DND-41 (cell line): Measurements from ENCODE around the gene STXBP6.

ENCODE experiments used
- ATAC-seq: fragments of 200-7000 bp; cut with Tn5 transposase; 3 replicates; pipeline ENCODE4 v1.9.1; 2021; ENCODE audit warnings: low read depth; ENCODE audit not compliant: insufficient read depth
- DNase-seq: peaks from one replicate; pipeline ENCODE4 v3.0.0-alpha.2; 2020
- H2AFZ ChIP-seq: 2 replicates; pipeline ENCODE4 v1.6.0; 2012; ENCODE audit warnings: low read depth, low read length
- H3K27ac ChIP-seq: 2 replicates; pipeline ENCODE4 v1.5.1; 2012; ENCODE audit warnings: low read length, inconsistent platforms
- H3K27me3 ChIP-seq: fragments of 200-600 bp; sonication (generic); 2 replicates; pipeline ENCODE4 v1.6.0; 2012; ENCODE audit warnings: low read length, mild to moderate bottlenecking, inconsistent platforms; ENCODE audit not compliant: insufficient read depth, poor library complexity
- H3K36me3 ChIP-seq: 2 replicates; pipeline ENCODE4 v1.5.1; 2012; ENCODE audit warnings: low read length, inconsistent platforms; ENCODE audit not compliant: insufficient read depth
- H3K4me1 ChIP-seq: 2 replicates; pipeline ENCODE4 v1.5.1; 2012; ENCODE audit warnings: mild to moderate bottlenecking, low read length; ENCODE audit not compliant: insufficient read depth
- H3K4me2 ChIP-seq: 2 replicates; pipeline ENCODE4 v1.6.0; 2012; ENCODE audit warnings: mild to moderate bottlenecking, moderate library complexity, low read length, inconsistent platforms; ENCODE audit not compliant: insufficient read depth
- H3K4me3 ChIP-seq, 2 experiments: fragments of 200-600 bp in 1 of 2; shearing (Covaris generic) in 1 of 2; 2 replicates each; pipeline ENCODE4 v1.5.1; 2012 to 2016; ENCODE audit warnings: inconsistent platforms in 2 of 2, low read length in 2 of 2, mild to moderate bottlenecking in 2 of 2, low read depth in 1 of 2, moderate library complexity in 1 of 2
- H3K79me2 ChIP-seq: 2 replicates; pipeline ENCODE4 v1.6.0; 2012; ENCODE audit warnings: low read length, inconsistent platforms; ENCODE audit not compliant: insufficient read depth
- H3K9ac ChIP-seq: 2 replicates; pipeline ENCODE4 v1.6.0; 2012; ENCODE audit warnings: low read depth, mild to moderate bottlenecking, inconsistent platforms, low read length, moderate library complexity
- H3K9me3 ChIP-seq: 2 replicates; pipeline ENCODE4 v1.5.1; 2012; ENCODE audit warnings: low read length, moderate library complexity, mild to moderate bottlenecking, inconsistent platforms; ENCODE audit not compliant: insufficient read depth, severe bottlenecking
- H4K20me1 ChIP-seq: 2 replicates; pipeline ENCODE4 v1.6.0; 2012; ENCODE audit warnings: low read length; ENCODE audit not compliant: insufficient read depth
- EZH2 ChIP-seq: IDR thresholded peaks from 3 replicates; pipeline ENCODE4 v1.6.1; 2012; ENCODE audit warnings: borderline replicate concordance, low read depth, mild to moderate bottlenecking, moderate library complexity, low read length, inconsistent platforms; ENCODE audit not compliant: severe bottlenecking
- TF ChIP-seq, protein P1 (sequence below): IDR thresholded peaks from 2 replicates; pipeline ENCODE4 v1.5.1; 2012; ENCODE audit warnings: borderline replicate concordance, low read length, moderate library complexity, mild to moderate bottlenecking; ENCODE audit not compliant: poor library complexity, severe bottlenecking; ENCODE audit errors: extremely low read depth

Gene STXBP6

DNA sequence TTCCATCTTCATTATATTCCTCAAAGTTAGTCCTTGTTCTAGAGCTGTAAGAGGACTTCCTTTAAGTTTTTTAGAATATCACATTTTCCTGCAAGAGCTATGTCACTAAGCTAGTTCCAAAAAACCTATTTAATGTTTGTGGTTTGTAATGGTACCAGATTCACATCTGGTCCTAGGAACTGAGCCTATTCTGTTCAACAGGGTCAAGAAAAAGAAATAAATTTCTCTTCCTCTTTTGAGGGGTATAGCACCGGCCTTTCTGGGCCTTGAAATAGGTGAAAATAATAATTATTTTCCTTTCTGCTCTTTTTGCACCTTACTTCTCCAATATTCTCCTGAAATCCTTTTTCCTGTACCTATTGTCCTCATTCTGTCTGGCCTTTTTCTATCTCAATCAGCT lies 3.6 kb upstream of the STXBP6 start:
- Histone ChIP-seq H3K9me3 (no peaks in the 10 kb centered on the region), H3K4me1 (no peaks in the 10 kb centered on the region), H4K20me1 (no peaks in the 10 kb centered on the region), H3K4me3 (no peak overlapping the region), H3K36me3 (no peaks in the 10 kb centered on the region), H3K4me2 (no peak overlapping the region), H3K27ac (no peak overlapping the region), H3K27me3 (peaks cover 4% of the 10 kb centered on the region), H3K79me2 (no peaks in the 10 kb centered on the region), H2AFZ (no peak overlapping the region), H3K9ac (no peak overlapping the region)
- no peak for ATAC-seq
- no peak for DNase-seq
- TF ChIP-seq, protein P1, sequence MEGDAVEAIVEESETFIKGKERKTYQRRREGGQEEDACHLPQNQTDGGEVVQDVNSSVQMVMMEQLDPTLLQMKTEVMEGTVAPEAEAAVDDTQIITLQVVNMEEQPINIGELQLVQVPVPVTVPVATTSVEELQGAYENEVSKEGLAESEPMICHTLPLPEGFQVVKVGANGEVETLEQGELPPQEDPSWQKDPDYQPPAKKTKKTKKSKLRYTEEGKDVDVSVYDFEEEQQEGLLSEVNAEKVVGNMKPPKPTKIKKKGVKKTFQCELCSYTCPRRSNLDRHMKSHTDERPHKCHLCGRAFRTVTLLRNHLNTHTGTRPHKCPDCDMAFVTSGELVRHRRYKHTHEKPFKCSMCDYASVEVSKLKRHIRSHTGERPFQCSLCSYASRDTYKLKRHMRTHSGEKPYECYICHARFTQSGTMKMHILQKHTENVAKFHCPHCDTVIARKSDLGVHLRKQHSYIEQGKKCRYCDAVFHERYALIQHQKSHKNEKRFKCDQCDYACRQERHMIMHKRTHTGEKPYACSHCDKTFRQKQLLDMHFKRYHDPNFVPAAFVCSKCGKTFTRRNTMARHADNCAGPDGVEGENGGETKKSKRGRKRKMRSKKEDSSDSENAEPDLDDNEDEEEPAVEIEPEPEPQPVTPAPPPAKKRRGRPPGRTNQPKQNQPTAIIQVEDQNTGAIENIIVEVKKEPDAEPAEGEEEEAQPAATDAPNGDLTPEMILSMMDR, result no peak

DNA sequence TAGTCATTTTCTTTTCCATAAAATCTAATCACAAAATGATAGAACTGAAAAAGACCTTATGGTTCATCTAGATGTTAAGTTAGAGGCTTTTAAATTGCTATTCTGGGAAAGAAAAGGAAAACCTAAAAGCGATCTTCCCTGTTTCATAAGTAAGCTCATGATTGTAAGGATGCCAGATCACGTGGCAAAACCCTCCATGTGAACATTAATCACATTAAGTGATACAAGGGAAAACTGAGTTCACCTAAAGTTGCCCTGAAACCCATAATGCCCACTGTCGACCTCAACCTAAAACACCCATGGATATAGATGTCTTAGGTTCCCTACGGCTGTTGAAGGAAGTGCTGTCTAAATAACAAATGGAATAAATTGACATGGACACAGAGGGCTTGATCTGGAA lies 3.0 kb upstream of the STXBP6 start:
- H3K79me2 ChIP-seq, result no peaks in the 10 kb centered on the region
- no peak overlapping the region for H3K4me3 ChIP-seq
- no peaks in the 10 kb centered on the region for H3K4me1 ChIP-seq
- H3K27ac ChIP-seq, result no peak overlapping the region
- no peak overlapping the region for H2AFZ ChIP-seq
- H3K4me2 ChIP-seq, result no peak overlapping the region
- H3K27me3 ChIP-seq, result peaks cover 4% of the 10 kb centered on the region
- H3K9me3 ChIP-seq, result no peaks in the 10 kb centered on the region
- no peak for TF ChIP-seq EZH2
- TF ChIP-seq, protein P1, result no peak
- no peaks in the 10 kb centered on the region for H4K20me1 ChIP-seq
- DNase-seq (no peak), ATAC-seq (no peak)
- no peak overlapping the region for H3K9ac ChIP-seq
- H3K36me3 ChIP-seq, result no peaks in the 10 kb centered on the region

DNA sequence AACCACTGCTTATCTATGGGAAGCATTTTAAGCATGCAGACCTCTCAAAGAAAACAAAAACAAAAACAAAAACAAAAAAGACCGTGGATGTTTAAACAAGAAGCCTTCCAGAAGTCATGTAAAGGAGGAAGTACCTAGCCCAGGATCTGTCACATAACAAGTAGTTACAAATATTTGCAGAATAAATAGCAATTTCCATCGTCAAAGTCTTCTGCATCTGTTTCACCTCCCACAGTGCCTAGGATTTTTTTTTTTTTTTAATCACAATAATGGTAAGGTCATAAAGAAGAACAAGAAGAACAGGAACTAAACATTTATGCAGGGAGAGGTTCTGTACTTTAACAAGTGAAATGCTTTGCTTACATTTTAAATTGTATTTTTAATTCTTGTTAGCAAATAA lies 2.4 kb upstream of the STXBP6 start:
- H3K27me3 ChIP-seq, result peaks cover 4% of the 10 kb centered on the region
- no peaks in the 10 kb centered on the region for H3K9me3 ChIP-seq
- H3K9ac ChIP-seq, result no peak overlapping the region
- H3K36me3 ChIP-seq, result no peaks in the 10 kb centered on the region
- TF ChIP-seq, protein P1, result no peak
- TF ChIP-seq EZH2, result no peak
- H4K20me1 ChIP-seq, result no peaks in the 10 kb centered on the region
- H2AFZ ChIP-seq, result no peak overlapping the region
- no peaks in the 10 kb centered on the region for H3K4me1 ChIP-seq
- H3K79me2 ChIP-seq, result no peaks in the 10 kb centered on the region
- DNase-seq (no peak), ATAC-seq (no peak)
- no peak overlapping the region for H3K27ac ChIP-seq
- no peak overlapping the region for H3K4me3 ChIP-seq
- no peak overlapping the region for H3K4me2 ChIP-seq

DNA sequence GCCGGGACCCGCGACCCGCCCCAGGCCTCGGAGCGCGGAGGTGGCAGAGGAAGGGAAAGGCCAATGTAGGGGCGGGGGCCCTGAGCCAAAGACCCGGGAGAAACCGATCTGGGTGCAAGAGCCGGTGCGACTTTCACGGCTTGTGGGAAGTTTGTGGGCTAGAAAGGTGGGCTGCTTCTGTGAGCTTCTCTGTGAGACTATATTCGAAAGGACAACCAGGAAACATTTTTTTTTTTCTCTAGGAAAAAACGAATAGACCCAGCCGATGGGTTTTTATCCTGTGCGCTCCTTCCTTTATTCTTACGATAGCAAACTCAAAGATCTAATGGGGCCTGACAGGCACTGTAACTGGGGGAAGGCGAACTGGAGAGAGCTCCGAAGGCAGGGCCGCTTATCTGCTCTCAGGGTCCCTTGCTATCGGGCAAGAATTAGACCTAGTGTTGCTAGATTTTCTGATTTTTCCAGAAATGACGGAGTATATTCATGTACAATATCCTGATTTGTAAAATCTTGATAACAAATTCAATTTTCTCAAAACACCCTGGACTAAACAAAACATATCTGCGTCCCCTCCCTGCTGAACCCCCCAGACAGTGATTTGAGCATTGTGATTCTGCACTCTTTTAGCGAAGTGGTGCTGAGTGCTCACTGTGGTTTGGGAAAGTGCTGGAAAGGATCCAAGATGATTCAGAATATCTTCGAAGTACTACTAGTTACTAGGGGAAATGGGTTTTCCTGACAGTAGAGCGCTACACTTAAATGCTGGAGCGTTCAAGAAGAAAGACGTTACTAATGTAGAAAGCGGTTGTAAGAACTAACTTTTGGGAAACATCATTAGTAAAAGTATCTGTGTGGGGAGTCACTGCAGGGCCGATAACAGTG lies 563 bp upstream of the STXBP6 start:
- Histone ChIP-seq H3K9ac (no peak overlapping the region), H3K27me3 (no peaks in the 10 kb centered on the region)
- TF ChIP-seq, protein P1, result no peak
- TF ChIP-seq EZH2, result no peak

More for the DNA sequence above, 563 bp upstream of the STXBP6 start:
- H3K4me3 ChIP-seq, result no peak overlapping the region
- H3K36me3 ChIP-seq, result no peaks in the 10 kb centered on the region
- no peak for DNase-seq
- H3K4me1 ChIP-seq, result no peaks in the 10 kb centered on the region
- no peaks in the 10 kb centered on the region for H4K20me1 ChIP-seq
- no peak overlapping the region for H2AFZ ChIP-seq
- no peak overlapping the region for H3K4me2 ChIP-seq
- no peaks in the 10 kb centered on the region for H3K79me2 ChIP-seq
- H3K9me3 ChIP-seq, result no peaks in the 10 kb centered on the region
- no peak for ATAC-seq
- H3K27ac ChIP-seq, result no peak overlapping the region
